Measurements from ENCODE around the gene GADL1. TPM values are rescaled to one million over a fixed set of nuclear protein-coding genes. Genes with fewer than 3 reads are reported as not detected.

The GADL1 gene
- polyA plus RNA-seq, 3 donors, result not detected

DNA sequence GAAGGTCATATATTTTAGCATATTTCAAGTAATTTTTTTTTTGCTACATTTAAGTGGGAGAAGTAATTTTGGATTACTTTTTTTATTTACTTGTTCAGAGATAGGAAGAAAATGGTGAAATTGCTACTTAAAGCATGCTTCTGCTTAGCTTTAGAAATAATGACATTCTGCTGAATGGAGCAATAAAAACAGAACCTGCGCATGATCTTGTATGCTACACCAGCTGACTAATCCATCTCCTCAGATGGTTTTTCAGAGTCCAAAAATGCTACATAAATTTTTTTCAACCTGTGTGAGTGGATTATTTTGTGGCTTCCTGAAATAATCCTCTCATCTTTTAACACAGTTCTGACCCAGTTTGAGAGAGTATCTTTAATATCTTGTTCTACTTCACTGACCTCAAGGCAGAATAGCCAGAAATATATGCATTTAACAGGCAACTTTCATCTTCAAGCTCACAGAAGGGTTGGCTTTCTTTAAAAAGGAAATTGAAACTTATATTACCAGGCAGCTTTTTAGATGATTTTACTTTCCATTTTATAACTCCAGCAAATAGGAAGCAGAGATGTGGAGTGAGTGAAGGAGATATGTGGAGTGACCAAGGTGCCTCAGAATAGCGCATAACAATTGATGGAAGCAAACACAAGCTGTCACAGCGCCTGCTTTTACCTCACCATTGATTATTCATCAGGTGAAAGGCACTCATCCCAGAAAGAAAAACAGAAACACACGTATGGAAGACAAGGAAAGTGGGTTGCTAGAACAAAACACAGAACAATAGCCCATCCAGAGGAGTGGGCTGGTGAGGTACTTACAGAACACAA is 151.5 kb downstream of the GADL1 start:
- no CpG with 5 or more reads among the region's 4 CpGs for WGBS (ENCODE audit: insufficient coverage)

DNA sequence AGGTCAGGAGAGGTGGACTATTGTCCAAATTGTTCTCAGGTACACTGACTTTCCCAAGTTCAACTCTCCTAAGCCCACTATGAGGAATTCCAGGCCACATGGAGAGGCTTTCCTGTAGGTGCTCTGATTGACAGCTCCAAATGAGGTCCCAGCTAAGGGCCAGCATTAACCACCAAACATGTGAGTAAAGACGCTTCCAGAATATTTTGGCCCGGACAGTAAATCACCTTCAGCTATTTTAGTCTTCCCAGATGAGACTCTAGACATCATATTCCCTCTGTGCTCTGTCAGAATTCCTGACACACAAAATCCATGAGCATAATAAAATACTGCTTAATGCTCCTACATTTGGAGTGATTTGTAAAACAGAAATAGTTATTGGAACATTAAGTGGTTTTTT is 152.6 kb downstream of the GADL1 start:
- Histone ChIP-seq H3K27me3 (ENCODE audit: control insufficient read depth in 2 of 2, insufficient read depth in 2 of 2, low read length in 2 of 2) (no peaks in the 10 kb centered on the region), H3K4me3 (replicated peaks in 1 of 3; ENCODE audit: low read depth in 2 of 3, low read length in 3 of 3) (no peak overlapping the region), H3K4me1 (ENCODE audit: control insufficient read depth in 1 of 2, insufficient read depth in 2 of 2, low read length in 2 of 2) (no peaks in the 10 kb centered on the region), H3K36me3 (replicated peaks in 1 of 2; ENCODE audit: control insufficient read depth in 1 of 2, insufficient read depth in 2 of 2, low read length in 2 of 2) (no peaks in the 10 kb centered on the region), H3K79me2 (ENCODE audit: insufficient read depth, low read length) (no peaks in the 10 kb centered on the region), H3K4me2 (replicated peaks; ENCODE audit: extremely low read depth, low read length, poor library complexity, severe bottlenecking) (no peak overlapping the region), H3K9ac (ENCODE audit: insufficient read depth, low read length, poor library complexity, severe bottlenecking) (no peak overlapping the region), H2AFZ (ENCODE audit: insufficient read depth, low read depth, low read length, poor library complexity, severe bottlenecking) (no peak overlapping the region), H4K20me1 (ENCODE audit: insufficient read depth, low read length) (no peaks in the 10 kb centered on the region), H3K27ac (ENCODE audit: low read depth in 1 of 2, low read length in 2 of 2) (no peak overlapping the region), H3K9me3 (replicated peaks in 1 of 2; ENCODE audit: control insufficient read depth in 1 of 2, insufficient read depth in 1 of 2, low read length in 2 of 2) (no peaks in the 10 kb centered on the region)
- intact Hi-C loops (cut with micrococcal nuclease), result no loop called here
- Mint-ChIP-seq H3K27ac (no peak overlapping the region), H3K27me3 (ENCODE audit: low read depth in 3 of 3) (peaks cover 0 to 3% (median 1%) of the 10 kb centered on the region in 3 donors), H3K4me3 (no peak overlapping the region), H3K36me3 (no peaks in the 10 kb centered on the region), H3K4me1 (peaks cover 9% of the 10 kb centered on the region), H3K9me3 (no peaks in the 10 kb centered on the region)
- WGBS (ENCODE audit: insufficient coverage), result no CpG with 5 or more reads among the region's 2 CpGs
- TF ChIP-seq, protein P1, sequence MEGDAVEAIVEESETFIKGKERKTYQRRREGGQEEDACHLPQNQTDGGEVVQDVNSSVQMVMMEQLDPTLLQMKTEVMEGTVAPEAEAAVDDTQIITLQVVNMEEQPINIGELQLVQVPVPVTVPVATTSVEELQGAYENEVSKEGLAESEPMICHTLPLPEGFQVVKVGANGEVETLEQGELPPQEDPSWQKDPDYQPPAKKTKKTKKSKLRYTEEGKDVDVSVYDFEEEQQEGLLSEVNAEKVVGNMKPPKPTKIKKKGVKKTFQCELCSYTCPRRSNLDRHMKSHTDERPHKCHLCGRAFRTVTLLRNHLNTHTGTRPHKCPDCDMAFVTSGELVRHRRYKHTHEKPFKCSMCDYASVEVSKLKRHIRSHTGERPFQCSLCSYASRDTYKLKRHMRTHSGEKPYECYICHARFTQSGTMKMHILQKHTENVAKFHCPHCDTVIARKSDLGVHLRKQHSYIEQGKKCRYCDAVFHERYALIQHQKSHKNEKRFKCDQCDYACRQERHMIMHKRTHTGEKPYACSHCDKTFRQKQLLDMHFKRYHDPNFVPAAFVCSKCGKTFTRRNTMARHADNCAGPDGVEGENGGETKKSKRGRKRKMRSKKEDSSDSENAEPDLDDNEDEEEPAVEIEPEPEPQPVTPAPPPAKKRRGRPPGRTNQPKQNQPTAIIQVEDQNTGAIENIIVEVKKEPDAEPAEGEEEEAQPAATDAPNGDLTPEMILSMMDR (IDR thresholded peaks at IDR 0.05), result no peak
- no peak for DNase-seq

More for the DNA sequence above, 151.5 kb downstream of the GADL1 start:
- Histone ChIP-seq H3K9me3 (replicated peaks in 1 of 2; ENCODE audit: control insufficient read depth in 1 of 2, insufficient read depth in 1 of 2, low read length in 2 of 2) (no peaks in the 10 kb centered on the region), H3K27me3 (ENCODE audit: control insufficient read depth in 2 of 2, insufficient read depth in 2 of 2, low read length in 2 of 2) (no peaks in the 10 kb centered on the region), H4K20me1 (ENCODE audit: insufficient read depth, low read length) (no peaks in the 10 kb centered on the region), H3K36me3 (replicated peaks in 1 of 2; ENCODE audit: control insufficient read depth in 1 of 2, insufficient read depth in 2 of 2, low read length in 2 of 2) (no peaks in the 10 kb centered on the region), H3K79me2 (ENCODE audit: insufficient read depth, low read length) (no peaks in the 10 kb centered on the region), H3K4me1 (ENCODE audit: control insufficient read depth in 1 of 2, insufficient read depth in 2 of 2, low read length in 2 of 2) (no peaks in the 10 kb centered on the region), H3K27ac (ENCODE audit: low read depth in 1 of 2, low read length in 2 of 2) (no peak overlapping the region), H2AFZ (ENCODE audit: insufficient read depth, low read depth, low read length, poor library complexity, severe bottlenecking) (peak overlapping the region; percentile 4), H3K4me3 (replicated peaks in 1 of 3; ENCODE audit: low read depth in 2 of 3, low read length in 3 of 3) (no peak overlapping the region), H3K9ac (ENCODE audit: insufficient read depth, low read length, poor library complexity, severe bottlenecking) (no peak overlapping the region), H3K4me2 (replicated peaks; ENCODE audit: extremely low read depth, low read length, poor library complexity, severe bottlenecking) (no peak overlapping the region)
- H3K4me3 Mint-ChIP-seq, result no peak overlapping the region
- H3K27me3 Mint-ChIP-seq (ENCODE audit: low read depth in 3 of 3), result peaks cover 0 to 4% (median 3%) of the 10 kb centered on the region in 3 donors
- intact Hi-C loops (cut with micrococcal nuclease), result no loop called here
- peak overlapping the region in 1 of 7 donors; percentile 2 for H3K27ac Mint-ChIP-seq
- H3K4me1 Mint-ChIP-seq, result peaks cover 8% of the 10 kb centered on the region
- DNase-seq, result no peak
- H3K36me3 Mint-ChIP-seq, result no peaks in the 10 kb centered on the region
- TF ChIP-seq, protein P1 (IDR thresholded peaks at IDR 0.05), result no peak
- no peaks in the 10 kb centered on the region for H3K9me3 Mint-ChIP-seq

Measured in CD14-positive monocyte (primary cell).